A549 treated with DMSO at 1 μM for 4 hours (cell line): ENCODE results near the gene USP17L30. TPM values are rescaled to one million over a fixed set of nuclear protein-coding genes. Genes with fewer than 3 reads are reported as not detected.

Source experiments
- total RNA-seq: library from RNA; stranded (reverse); fragments of 200-300 nt; extraction: Qiagen RNA extraction; gene quantifications from 5 replicates; pipeline ENCODE4 v1.2.3, GENCODE V29; 2022; ENCODE audit warnings: low read depth

USP17L30 gene
- not detected in 5 replicates for total RNA-seq

GRCh38 chr4:9362829-9363228 lies at the start of gene USP17L30:
Gene USP17L30 (plus strand): TSS chr4:9363129. CDS start chr4:9363129, 0 bp downstream.

GRCh38 chr4:9324865-9325264 lies 38.1 kb upstream of the USP17L30 start, which contains the start of gene USP17L24:
Gene USP17L24 (plus strand): TSS chr4:9325165. CDS start chr4:9325165, 0 bp downstream.

DNA sequence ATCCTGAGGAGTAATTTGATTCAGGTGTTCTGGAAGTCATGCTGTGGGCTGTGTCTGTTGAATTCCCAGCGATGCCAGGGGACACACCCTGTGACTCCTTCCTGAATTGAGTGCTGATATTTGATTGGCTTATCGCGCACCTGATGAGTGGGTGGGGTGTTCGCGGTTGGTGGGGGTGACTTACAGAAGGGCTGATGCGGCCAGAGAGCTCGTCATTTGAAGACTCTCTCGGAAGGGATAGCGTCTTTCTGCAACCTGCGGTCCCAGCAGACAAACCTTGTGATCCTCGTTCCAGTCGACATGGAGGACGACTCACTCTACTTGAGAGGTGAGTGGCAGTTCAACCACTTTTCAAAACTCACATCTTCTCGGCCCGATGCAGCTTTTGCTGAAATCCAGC lies 33.3 kb upstream of the USP17L30 start, which contains the start of gene USP17L25:
USP17L25 (plus strand) TSS at position 301 of the 400 bp plus-strand sequence; CDS start at position 301, 0 bp downstream.

DNA sequence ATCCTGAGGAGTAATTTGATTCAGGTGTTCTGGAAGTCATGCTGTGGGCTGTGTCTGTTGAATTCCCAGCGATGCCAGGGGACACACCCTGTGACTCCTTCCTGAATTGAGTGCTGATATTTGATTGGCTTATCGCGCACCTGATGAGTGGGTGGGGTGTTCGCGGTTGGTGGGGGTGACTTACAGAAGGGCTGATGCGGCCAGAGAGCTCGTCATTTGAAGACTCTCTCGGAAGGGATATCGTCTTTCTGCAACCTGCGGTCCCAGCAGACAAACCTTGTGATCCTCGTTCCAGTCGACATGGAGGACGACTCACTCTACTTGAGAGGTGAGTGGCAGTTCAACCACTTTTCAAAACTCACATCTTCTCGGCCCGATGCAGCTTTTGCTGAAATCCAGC lies 28.6 kb upstream of the USP17L30 start, which contains the start of gene USP17L26:
USP17L26 (plus strand) TSS at position 301 of the 400 bp plus-strand sequence; CDS start at position 301, 0 bp downstream.

DNA sequence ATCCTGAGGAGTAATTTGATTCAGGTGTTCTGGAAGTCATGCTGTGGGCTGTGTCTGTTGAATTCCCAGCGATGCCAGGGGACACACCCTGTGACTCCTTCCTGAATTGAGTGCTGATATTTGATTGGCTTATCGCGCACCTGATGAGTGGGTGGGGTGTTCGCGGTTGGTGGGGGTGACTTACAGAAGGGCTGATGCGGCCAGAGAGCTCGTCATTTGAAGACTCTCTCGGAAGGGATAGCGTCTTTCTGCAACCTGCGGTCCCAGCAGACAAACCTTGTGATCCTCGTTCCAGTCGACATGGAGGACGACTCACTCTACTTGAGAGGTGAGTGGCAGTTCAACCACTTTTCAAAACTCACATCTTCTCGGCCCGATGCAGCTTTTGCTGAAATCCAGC lies 23.8 kb upstream of the USP17L30 start, which contains the start of gene USP17L5:
USP17L5 (plus strand) TSS at position 301 of the 400 bp plus-strand sequence; CDS start at position 301, 0 bp downstream.

GRCh38 chr4:9343848-9344247 lies 19.1 kb upstream of the USP17L30 start, which contains the start of gene USP17L27:
Gene USP17L27 (plus strand): TSS chr4:9344148. CDS start chr4:9344148, 0 bp downstream.

DNA sequence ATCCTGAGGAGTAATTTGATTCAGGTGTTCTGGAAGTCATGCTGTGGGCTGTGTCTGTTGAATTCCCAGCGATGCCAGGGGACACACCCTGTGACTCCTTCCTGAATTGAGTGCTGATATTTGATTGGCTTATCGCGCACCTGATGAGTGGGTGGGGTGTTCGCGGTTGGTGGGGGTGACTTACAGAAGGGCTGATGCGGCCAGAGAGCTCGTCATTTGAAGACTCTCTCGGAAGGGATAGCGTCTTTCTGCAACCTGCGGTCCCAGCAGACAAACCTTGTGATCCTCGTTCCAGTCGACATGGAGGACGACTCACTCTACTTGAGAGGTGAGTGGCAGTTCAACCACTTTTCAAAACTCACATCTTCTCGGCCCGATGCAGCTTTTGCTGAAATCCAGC lies 14.3 kb upstream of the USP17L30 start, which contains the start of gene USP17L28:
USP17L28 (plus strand) TSS at position 301 of the 400 bp plus-strand sequence; CDS start at position 301, 0 bp downstream.

GRCh38 chr4:9353338-9353737 lies 9.6 kb upstream of the USP17L30 start, which contains the start of gene USP17L29:
Gene USP17L29 (plus strand): TSS chr4:9353638. CDS start chr4:9353638, 0 bp downstream.

Other genes starting within 250 kb of the USP17L30 start
- gene FAM90A26, start 192.7 kb upstream of the USP17L30 start, total RNA-seq, result not detected in 5 replicates
- gene USP17L10, start 152.5 kb upstream of the USP17L30 start, total RNA-seq, result not detected in 5 replicates
- gene USP17L11, start 147.7 kb upstream of the USP17L30 start, total RNA-seq, result not detected in 5 replicates
- gene USP17L12, start 143.0 kb upstream of the USP17L30 start, total RNA-seq, result not detected in 5 replicates
- not detected in 5 replicates for gene USP17L13, start 138.2 kb upstream of the USP17L30 start, total RNA-seq
- gene USP17L15, start 128.7 kb upstream of the USP17L30 start, total RNA-seq, result not detected in 5 replicates
- gene USP17L17, start 119.2 kb upstream of the USP17L30 start, total RNA-seq, result not detected in 5 replicates
- gene USP17L18, start 114.5 kb upstream of the USP17L30 start, total RNA-seq, result not detected in 5 replicates
- not detected in 5 replicates for gene USP17L19, start 109.8 kb upstream of the USP17L30 start, total RNA-seq
- gene USP17L20, start 105.0 kb upstream of the USP17L30 start, total RNA-seq, result not detected in 5 replicates
- gene USP17L21, start 100.3 kb upstream of the USP17L30 start, total RNA-seq, result not detected in 5 replicates
- gene USP17L22, start 95.5 kb upstream of the USP17L30 start, total RNA-seq, result not detected in 5 replicates
- not detected in 5 replicates for gene USP17L24, start 38.0 kb upstream of the USP17L30 start, total RNA-seq
- gene USP17L25, start 33.2 kb upstream of the USP17L30 start, total RNA-seq, result not detected in 5 replicates
- gene USP17L26, start 28.5 kb upstream of the USP17L30 start, total RNA-seq, result not detected in 5 replicates
- gene USP17L5, start 23.7 kb upstream of the USP17L30 start, total RNA-seq, result not detected in 5 replicates
- gene USP17L27, start 19.0 kb upstream of the USP17L30 start, total RNA-seq, result not detected in 5 replicates
- not detected in 5 replicates for gene USP17L28, start 14.2 kb upstream of the USP17L30 start, total RNA-seq
- gene USP17L29, start 9.5 kb upstream of the USP17L30 start, total RNA-seq, result not detected in 5 replicates
- gene DEFB131A, start 81.3 kb downstream of the USP17L30 start, total RNA-seq, result not detected in 5 replicates